Mesenchymal stem cell (in vitro differentiated cells and primary cell): ENCODE results near the gene TMEM87A.

Experiments used
- DNase-seq: peaks from one replicate; pipeline ENCODE4 v3.0.0-alpha.2; 2013
- H2AFZ ChIP-seq: one replicate; pipeline ENCODE4 v1.6.1; 2013; ENCODE audit warnings: low read depth, mild to moderate bottlenecking, control low read depth, inconsistent platforms, low read length, moderate library complexity
- H2AK5ac ChIP-seq: 2 replicates; pipeline ENCODE4 v1.6.1; 2013; ENCODE audit warnings: low read length, moderate library complexity, mild to moderate bottlenecking, inconsistent platforms; ENCODE audit not compliant: severe bottlenecking
- H2BK120ac ChIP-seq: one replicate; pipeline ENCODE4 v1.6.1; 2013; ENCODE audit warnings: low read depth, mild to moderate bottlenecking, inconsistent platforms, low read length, moderate library complexity
- H2BK12ac ChIP-seq, 2 experiments: one replicate each; pipeline ENCODE4 v1.6.1; 2013; ENCODE audit warnings: inconsistent platforms in 2 of 2, low read length in 2 of 2, mild to moderate bottlenecking in 2 of 2, moderate library complexity in 2 of 2, control low read depth in 1 of 2
- H2BK15ac ChIP-seq: one replicate; pipeline ENCODE4 v1.6.1; 2013; ENCODE audit warnings: mild to moderate bottlenecking, low read depth, inconsistent platforms; ENCODE audit not compliant: poor library complexity, severe bottlenecking
- H2BK5ac ChIP-seq: 2 replicates; pipeline ENCODE4 v1.6.1; 2013; ENCODE audit warnings: low read depth, mild to moderate bottlenecking, low read length, control low read depth, inconsistent platforms; ENCODE audit not compliant: poor library complexity, severe bottlenecking
- H3K14ac ChIP-seq, 2 experiments: one replicate each; pipeline ENCODE4 v1.6.1; 2013; ENCODE audit warnings: inconsistent platforms in 2 of 2, low read length in 2 of 2, control low read depth in 1 of 2, mild to moderate bottlenecking in 1 of 2, moderate library complexity in 1 of 2
- H3K18ac ChIP-seq, 2 experiments: one replicate each; pipeline ENCODE4 v1.6.1; 2013; ENCODE audit warnings: inconsistent platforms in 2 of 2, low read length in 2 of 2, control low read depth in 1 of 2, low read depth in 1 of 2, mild to moderate bottlenecking in 1 of 2
- H3K23ac ChIP-seq, 2 experiments: one replicate each; pipeline ENCODE4 v1.6.1; 2013; ENCODE audit warnings: inconsistent platforms in 2 of 2, low read length in 2 of 2, mild to moderate bottlenecking in 2 of 2, moderate library complexity in 2 of 2, control low read depth in 1 of 2
- H3K27ac ChIP-seq: 2 replicates; pipeline ENCODE4 v1.5.1; 2013; ENCODE audit warnings: mild to moderate bottlenecking, moderate library complexity, low read length, control low read depth, inconsistent platforms; ENCODE audit not compliant: poor library complexity, severe bottlenecking
- H3K27me3 ChIP-seq, 2 experiments: 2 replicates each; pipeline versions ENCODE4 v1.6.1 to v1.7.0; 2013; ENCODE audit warnings: low read length in 2 of 2, mild to moderate bottlenecking in 2 of 2, moderate library complexity in 2 of 2, control low read depth in 1 of 2, inconsistent platforms in 1 of 2; ENCODE audit not compliant: control insufficient read depth in 1 of 2, insufficient read depth in 1 of 2
- H3K36me3 ChIP-seq, 2 experiments: 2 replicates each; pipeline versions ENCODE4 v1.6.1 to v1.7.0; 2013; ENCODE audit warnings: low read length in 2 of 2, control low read depth in 1 of 2, inconsistent platforms in 1 of 2, low read depth in 1 of 2, mild to moderate bottlenecking in 1 of 2; ENCODE audit not compliant: insufficient read depth in 2 of 2, control insufficient read depth in 1 of 2
- H3K4ac ChIP-seq, 2 experiments: one replicate each; pipeline ENCODE4 v1.6.1; 2013; ENCODE audit warnings: inconsistent platforms in 2 of 2, low read length in 2 of 2, mild to moderate bottlenecking in 2 of 2, moderate library complexity in 2 of 2, control low read depth in 1 of 2, low read depth in 1 of 2
- H3K4me1 ChIP-seq: 2 replicates; pipeline ENCODE4 v1.6.1; 2013; ENCODE audit warnings: low read depth, low read length, control low read depth; ENCODE audit not compliant: control insufficient read depth, insufficient read depth
- H3K4me2 ChIP-seq: 2 replicates; pipeline ENCODE4 v1.6.1; 2013; ENCODE audit warnings: low read length, mild to moderate bottlenecking, inconsistent platforms; ENCODE audit not compliant: poor library complexity, severe bottlenecking
- H3K4me3 ChIP-seq, 2 experiments: 2 replicates each; pipeline versions ENCODE4 v1.5.1 to v1.7.0; 2013; ENCODE audit warnings: low read length in 2 of 2, mild to moderate bottlenecking in 2 of 2, control low read depth in 1 of 2, low read depth in 1 of 2; ENCODE audit not compliant: insufficient read depth in 1 of 2
- H3K79me1 ChIP-seq: replicated peaks from 2 replicates; pipeline ENCODE4 v1.6.1; 2013; ENCODE audit warnings: mild to moderate bottlenecking, control low read depth, low read length, inconsistent platforms; ENCODE audit not compliant: poor library complexity, severe bottlenecking
- H3K9ac ChIP-seq: 2 replicates; pipeline ENCODE4 v1.7.0; 2013; ENCODE audit warnings: mild to moderate bottlenecking, low read length, moderate library complexity
- H3K9me3 ChIP-seq: 2 replicates; pipeline ENCODE4 v1.7.0; 2013; ENCODE audit warnings: mild to moderate bottlenecking, low read length; ENCODE audit not compliant: control insufficient read depth
- H4K8ac ChIP-seq: one replicate; pipeline ENCODE4 v1.6.1; 2013; ENCODE audit warnings: inconsistent platforms, mild to moderate bottlenecking, low read length, moderate library complexity
- H4K91ac ChIP-seq: one replicate; pipeline ENCODE4 v1.6.1; 2013; ENCODE audit warnings: mild to moderate bottlenecking, low read length, inconsistent platforms
- WGBS: methylation state at CpG from one replicate; pipeline ENCODE4 v1.1.7; 2013; ENCODE audit warnings: mixed read lengths; 5-methylcytosine and 5-hydroxymethylcytosine counted together

TMEM87A gene

GRCh38 chr15:42217568-42217967 lies 55.7 kb downstream of the TMEM87A start:
- Histone ChIP-seq H3K4me2 (no peak overlapping the region), H3K14ac (no peak overlapping the region), H3K4ac (no peak overlapping the region), H2BK15ac (no peak overlapping the region), H3K79me1 (peaks cover 12% of the 10 kb centered on the region), H2BK12ac (no peak overlapping the region), H2AFZ (no peak overlapping the region), H2BK5ac (no peak overlapping the region), H3K18ac (no peak overlapping the region), H3K9me3 (no peaks in the 10 kb centered on the region), H3K23ac (no peak overlapping the region), H3K36me3 (peaks cover 22 to 85% of the 10 kb centered on the region in 2 experiments), H4K8ac (no peak overlapping the region), H2AK5ac (no peak overlapping the region), H3K27ac (no peak overlapping the region), H3K27me3 (no peaks in the 10 kb centered on the region), H3K4me3 (no peak overlapping the region), H2BK120ac (no peak overlapping the region), H4K91ac (no peak overlapping the region), H3K4me1 (no peaks in the 10 kb centered on the region), H3K9ac (no peak overlapping the region)
- 88% methylated on average over 1 of the region's 2 CpGs for WGBS
- DNase-seq, result no peak

GRCh38 chr15:42215913-42216829 lies 57.1 kb downstream of the TMEM87A start:
- H3K4me1 ChIP-seq, result no peaks in the 10 kb centered on the region

GRCh38 chr15:42214600-42214999 lies 58.6 kb downstream of the TMEM87A start:
- H3K27ac ChIP-seq, result no peak overlapping the region
- no peaks in the 10 kb centered on the region for H3K27me3 ChIP-seq
- H2BK5ac ChIP-seq, result no peak overlapping the region
- no peak overlapping the region for H2BK15ac ChIP-seq
- no peak overlapping the region for H3K23ac ChIP-seq
- H3K9me3 ChIP-seq, result no peaks in the 10 kb centered on the region
- H3K9ac ChIP-seq, result no peak overlapping the region
- H4K91ac ChIP-seq, result no peak overlapping the region
- no peak overlapping the region for H3K4ac ChIP-seq
- H3K36me3 ChIP-seq, result peaks cover 15 to 96% of the 10 kb centered on the region in 2 experiments
- no peak overlapping the region for H3K4me3 ChIP-seq
- no peak overlapping the region for H2BK12ac ChIP-seq
- H2AK5ac ChIP-seq, result no peak overlapping the region
- no peak overlapping the region for H2AFZ ChIP-seq
- H3K18ac ChIP-seq, result no peak overlapping the region
- H3K4me2 ChIP-seq, result no peak overlapping the region
- peaks cover 9% of the 10 kb centered on the region for H3K79me1 ChIP-seq
- H3K14ac ChIP-seq, result no peak overlapping the region
- DNase-seq, result no peak
- H3K4me1 ChIP-seq, result no peaks in the 10 kb centered on the region
- no peak overlapping the region for H2BK120ac ChIP-seq
- no peak overlapping the region for H4K8ac ChIP-seq
- WGBS, result 100% methylated on average over 1 of the region's 1 CpG

More at GRCh38 chr15:42215913-42216829, 57.1 kb downstream of the TMEM87A start:
- H2AK5ac ChIP-seq, result no peak overlapping the region
- H3K14ac ChIP-seq, result no peak overlapping the region
- no peak overlapping the region for H3K4me3 ChIP-seq
- peaks cover 14 to 89% of the 10 kb centered on the region in 2 experiments for H3K36me3 ChIP-seq
- peaks cover 9% of the 10 kb centered on the region for H3K79me1 ChIP-seq
- H4K8ac ChIP-seq, result no peak overlapping the region
- H3K4ac ChIP-seq, result no peak overlapping the region
- no peak overlapping the region for H2AFZ ChIP-seq
- H2BK5ac ChIP-seq, result no peak overlapping the region
- H3K9ac ChIP-seq, result no peak overlapping the region
- no peak overlapping the region for H3K4me2 ChIP-seq
- H3K23ac ChIP-seq, result no peak overlapping the region
- H2BK120ac ChIP-seq, result no peak overlapping the region
- no peak overlapping the region for H3K18ac ChIP-seq
- DNase-seq, result no peak
- WGBS, result 100% methylated on average over 2 of the region's 4 CpGs
- H3K9me3 ChIP-seq, result no peaks in the 10 kb centered on the region
- no peak overlapping the region for H2BK15ac ChIP-seq
- no peaks in the 10 kb centered on the region for H3K27me3 ChIP-seq
- H2BK12ac ChIP-seq, result no peak overlapping the region
- H4K91ac ChIP-seq, result no peak overlapping the region
- H3K27ac ChIP-seq, result no peak overlapping the region

DNA sequence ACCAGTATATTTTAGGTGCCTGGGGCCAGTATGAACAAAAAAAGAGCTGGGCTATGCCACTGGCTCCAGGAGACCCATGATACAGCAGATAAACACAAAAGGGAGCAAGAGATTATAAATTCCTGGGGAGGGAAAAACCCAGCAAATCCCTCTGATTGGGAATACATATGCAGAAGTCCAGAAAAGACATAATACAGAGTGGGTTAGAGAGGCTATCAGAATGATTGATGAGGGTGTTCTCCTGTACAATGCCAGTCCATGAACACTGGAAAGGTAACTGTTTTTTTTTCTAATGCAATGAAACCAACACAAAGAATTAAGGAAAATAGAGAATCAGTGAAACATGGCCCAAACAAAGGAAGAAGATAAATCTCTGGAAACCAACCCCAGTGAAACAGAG lies 59.7 kb downstream of the TMEM87A start:
- Histone ChIP-seq H4K91ac (no peak overlapping the region), H3K27ac (no peak overlapping the region), H3K9ac (no peak overlapping the region), H3K14ac (no peak overlapping the region), H2BK120ac (no peak overlapping the region), H3K9me3 (no peaks in the 10 kb centered on the region), H3K36me3 (peaks cover 15 to 92% of the 10 kb centered on the region in 2 experiments), H2AK5ac (no peak overlapping the region), H3K27me3 (no peaks in the 10 kb centered on the region), H3K79me1 (peaks cover 9% of the 10 kb centered on the region), H3K18ac (no peak overlapping the region), H2BK12ac (no peak overlapping the region), H3K4me1 (no peaks in the 10 kb centered on the region), H2AFZ (no peak overlapping the region), H2BK15ac (no peak overlapping the region), H3K23ac (peak overlapping the region in 1 of 2 experiments; percentile 25), H4K8ac (no peak overlapping the region), H3K4ac (no peak overlapping the region), H2BK5ac (no peak overlapping the region), H3K4me3 (no peak overlapping the region), H3K4me2 (no peak overlapping the region)
- no peak for DNase-seq
